ENCODE data around the gene ZBTB7C. TPM values are rescaled to one million over a fixed set of nuclear protein-coding genes. Genes with fewer than 3 reads are reported as not detected.

The ZBTB7C gene
- total RNA-seq, 3 donors from 2014 or later, result 5.6 to 26.5 (median 6.1) TPM

- no peaks in the 10 kb centered on the region for H3K4me1 ChIP-seq
- H3K9me3 ChIP-seq, result no peaks in the 10 kb centered on the region
- H3K27me3 ChIP-seq, result no peaks in the 10 kb centered on the region
- no peak for DNase-seq (ENCODE audit: low spot score in 2 of 2)
- TF ChIP-seq POLR2AphosphoS5 (IDR thresholded peaks at IDR 0.05) (no peak), CTCF (IDR thresholded peaks at IDR 0.05) (no peak), POLR2A (IDR thresholded peaks at IDR 0.05) (no peak)
- peak overlapping the region; percentile 1 to 51 for H3K27ac ChIP-seq
- H3K36me3 ChIP-seq, result no peaks in the 10 kb centered on the region
- intact Hi-C loops (cut with DNase I; ENCODE audit: low total_unique reads), result no loop called here
- H3K4me3 ChIP-seq, result no peak overlapping the region
Observed at GRCh38 chr18:48186861-48187260, 222.3 kb downstream of the ZBTB7C start.

GRCh38 chr18:48186131-48186766 is 222.9 kb downstream of the ZBTB7C start:
- Histone ChIP-seq H3K9me3 (no peaks in the 10 kb centered on the region), H3K27ac (peak overlapping the region in 1 of 2 donors; percentile 38), H3K27me3 (no peaks in the 10 kb centered on the region), H3K36me3 (no peaks in the 10 kb centered on the region), H3K4me3 (no peak overlapping the region), H3K4me1 (no peaks in the 10 kb centered on the region)
- DNase-seq (ENCODE audit: low spot score in 2 of 2), result no peak
- intact Hi-C loops (cut with DNase I; ENCODE audit: low total_unique reads), result no loop called here
- TF ChIP-seq POLR2AphosphoS5 (IDR thresholded peaks at IDR 0.05) (no peak), CTCF (IDR thresholded peaks at IDR 0.05) (no peak), POLR2A (IDR thresholded peaks at IDR 0.05) (no peak)

- H3K36me3 ChIP-seq, result no peaks in the 10 kb centered on the region
- H3K9me3 ChIP-seq, result no peaks in the 10 kb centered on the region
- DNase-seq (ENCODE audit: low spot score in 2 of 2), result no peak
- TF ChIP-seq CTCF (IDR thresholded peaks at IDR 0.05) (no peak), POLR2AphosphoS5 (IDR thresholded peaks at IDR 0.05) (no peak), POLR2A (IDR thresholded peaks at IDR 0.05) (no peak)
- H3K27ac ChIP-seq, result no peak overlapping the region
- H3K4me1 ChIP-seq, result no peaks in the 10 kb centered on the region
- no peak overlapping the region for H3K4me3 ChIP-seq
- intact Hi-C loops (cut with DNase I; ENCODE audit: low total_unique reads), result no loop called here
- H3K27me3 ChIP-seq, result no peaks in the 10 kb centered on the region
Observed at GRCh38 chr18:48184118-48184517, 225.1 kb downstream of the ZBTB7C start.

GRCh38 chr18:48183613-48184012 is 225.6 kb downstream of the ZBTB7C start:
- intact Hi-C loops (cut with DNase I; ENCODE audit: low total_unique reads), result no loop called here
- DNase-seq (ENCODE audit: low spot score in 2 of 2), result no peak

More at GRCh38 chr18:48183613-48184012, 225.6 kb downstream of the ZBTB7C start:
- no peak overlapping the region for H3K27ac ChIP-seq
- H3K27me3 ChIP-seq, result no peaks in the 10 kb centered on the region
- no peaks in the 10 kb centered on the region for H3K9me3 ChIP-seq
- no peak for TF ChIP-seq POLR2AphosphoS5 (IDR thresholded peaks at IDR 0.05)
- TF ChIP-seq POLR2A (IDR thresholded peaks at IDR 0.05), result no peak
- no peak for TF ChIP-seq CTCF (IDR thresholded peaks at IDR 0.05)
- H3K36me3 ChIP-seq, result no peaks in the 10 kb centered on the region
- no peak overlapping the region for H3K4me3 ChIP-seq
- no peaks in the 10 kb centered on the region for H3K4me1 ChIP-seq
